WTC11 (cell line): ENCODE measurements around the gene GUCY1A2.

Source experiments
- CTCF ChIP-seq: fragments of 200-600 bp; IDR thresholded peaks from 2 replicates; pipeline ENCODE4 v1.8.0; 2022; ENCODE audit warnings: antibody characterized with exemption
- FOXJ3 ChIP-seq: sonication (generic); formaldehyde crosslinking; IDR thresholded peaks from 2 replicates; pipeline ENCODE4 v1.9.0; 2021; ENCODE audit warnings: missing genetic modification reagents, mild to moderate bottlenecking, borderline replicate concordance
- ZNF512 ChIP-seq: sonication (generic); formaldehyde crosslinking; IDR thresholded peaks from 2 replicates; pipeline ENCODE4 v1.8.1; 2022; ENCODE audit warnings: missing genetic modification reagents, borderline replicate concordance

- no peak for TF ChIP-seq CTCF
- TF ChIP-seq ZNF512 (CRISPR knock-in tag) = no peak
- TF ChIP-seq FOXJ3 (CRISPR knock-in tag) = no peak
Observed at GRCh38 chr11:107042748-107043147, 24.5 kb upstream of the GUCY1A2 start.
